ENCODE data around the gene AIMP1.
"Not testable (repeated sequence)": the region's sequence is repeated elsewhere in the genome, so short reads cannot be mapped to it uniquely, and the experiment has no call there.

Gene AIMP1

DNA sequence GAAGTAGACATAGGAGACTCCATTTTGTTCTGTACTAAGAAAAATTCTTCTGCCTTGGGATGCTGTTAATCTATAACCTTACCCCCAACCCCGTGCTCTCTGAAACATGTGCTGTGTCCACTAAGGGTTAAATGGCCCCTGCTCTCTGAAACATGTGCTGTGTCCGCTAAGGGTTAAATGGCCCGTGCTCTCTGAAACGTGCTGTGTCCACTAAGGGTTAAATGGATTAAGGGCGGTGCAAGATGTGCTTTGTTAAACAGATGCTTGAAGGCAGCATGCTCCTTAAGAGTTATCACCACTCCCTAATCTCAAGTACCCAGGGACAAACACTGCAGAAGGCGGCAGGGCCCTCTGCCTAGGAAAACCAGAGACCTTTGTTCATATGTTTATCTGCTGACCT lies 5.5 kb downstream of the AIMP1 start:
- H3K27me3 Mint-ChIP-seq; H3K9me3 Mint-ChIP-seq (ENCODE audit: low read depth): not testable (repeated sequence)
- peaks cover 46% of the 10 kb centered on the region for H3K4me1 Mint-ChIP-seq (ENCODE audit: low read depth)
- peak overlapping the region; percentile 2 for H3K4me3 Mint-ChIP-seq
- H3K36me3 Mint-ChIP-seq: peaks cover 11% of the 10 kb centered on the region
- peak overlapping the region; percentile 16 for H3K27ac Mint-ChIP-seq

DNA sequence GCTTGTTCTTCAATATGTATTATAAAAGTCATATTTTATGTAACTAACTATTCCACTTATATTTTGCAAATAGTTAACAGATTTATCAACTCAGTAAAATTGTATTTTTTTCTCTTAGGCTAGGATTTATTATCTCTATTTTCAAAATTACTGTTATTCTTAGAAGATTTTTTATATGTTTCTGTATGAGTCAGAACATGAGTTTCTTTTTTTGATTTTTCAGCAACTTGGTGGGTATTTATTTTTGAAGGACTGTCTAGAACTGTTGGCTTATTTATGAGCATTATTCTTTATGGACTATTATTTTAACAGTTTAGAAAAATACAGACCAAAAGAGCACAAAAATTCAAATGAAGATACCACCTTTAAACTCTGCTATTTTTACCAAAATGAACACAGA lies 6.8 kb downstream of the AIMP1 start:
- Mint-ChIP-seq H3K4me1 (ENCODE audit: low read depth) (peaks cover 47% of the 10 kb centered on the region), H3K4me3 (peak overlapping the region; percentile 1), H3K27ac (no peak overlapping the region), H3K27me3 (no peaks in the 10 kb centered on the region), H3K36me3 (peaks cover 12% of the 10 kb centered on the region), H3K9me3 (ENCODE audit: low read depth) (no peaks in the 10 kb centered on the region)

DNA sequence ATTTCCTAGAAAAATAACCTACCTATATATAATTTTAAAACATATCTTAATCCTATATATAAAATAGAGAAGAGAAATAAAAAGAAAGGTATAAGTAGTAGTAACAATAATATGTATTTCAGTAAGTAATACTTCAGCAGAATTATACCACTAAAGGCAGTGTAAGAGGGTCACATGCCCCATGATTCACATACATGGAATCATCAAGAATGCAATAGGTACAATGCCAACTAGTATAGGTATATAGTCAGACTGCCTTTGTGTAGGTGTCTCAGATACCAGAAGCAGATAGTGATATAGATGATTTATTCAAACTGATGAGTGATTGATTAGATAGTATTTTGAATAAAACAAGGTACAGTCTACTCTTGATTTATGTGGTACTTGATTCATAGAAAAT lies 9.4 kb downstream of the AIMP1 start:
- no peaks in the 10 kb centered on the region for H3K9me3 Mint-ChIP-seq (ENCODE audit: low read depth)
- H3K4me3 Mint-ChIP-seq: no peak overlapping the region
- H3K4me1 Mint-ChIP-seq (ENCODE audit: low read depth): peaks cover 31% of the 10 kb centered on the region
- H3K27me3 Mint-ChIP-seq: no peaks in the 10 kb centered on the region
- no peak overlapping the region for H3K27ac Mint-ChIP-seq
- H3K36me3 Mint-ChIP-seq: peaks cover 8% of the 10 kb centered on the region

DNA sequence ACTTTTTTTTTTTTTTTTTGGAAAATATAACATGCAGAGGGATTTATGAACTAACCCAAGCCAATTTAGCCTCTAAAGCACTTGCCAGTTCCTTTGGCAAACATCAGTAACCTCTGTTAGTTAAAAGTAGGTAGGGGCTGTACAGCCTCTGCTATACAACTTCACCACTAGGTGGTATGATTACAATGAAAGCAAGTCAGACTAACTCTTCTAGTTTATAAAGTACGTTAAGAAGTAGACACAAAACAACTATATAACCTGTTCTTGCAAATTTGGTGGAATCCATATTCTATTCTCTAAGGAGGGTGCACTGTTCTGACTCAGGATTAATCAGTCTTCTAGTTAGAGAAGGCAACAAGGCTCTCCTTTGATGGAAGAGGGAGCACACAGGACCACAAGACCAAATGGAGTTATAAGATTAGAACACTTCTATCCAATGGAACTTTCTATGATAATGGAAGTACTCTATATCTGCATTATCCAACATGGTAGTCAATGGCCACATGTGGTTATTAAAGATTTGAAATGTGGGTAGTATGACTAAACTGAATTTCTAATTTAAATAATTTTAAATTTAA lies 12.8 kb downstream of the AIMP1 start:
- no peak overlapping the region for H3K27ac Mint-ChIP-seq
- H3K4me3 Mint-ChIP-seq: no peak overlapping the region

DNA sequence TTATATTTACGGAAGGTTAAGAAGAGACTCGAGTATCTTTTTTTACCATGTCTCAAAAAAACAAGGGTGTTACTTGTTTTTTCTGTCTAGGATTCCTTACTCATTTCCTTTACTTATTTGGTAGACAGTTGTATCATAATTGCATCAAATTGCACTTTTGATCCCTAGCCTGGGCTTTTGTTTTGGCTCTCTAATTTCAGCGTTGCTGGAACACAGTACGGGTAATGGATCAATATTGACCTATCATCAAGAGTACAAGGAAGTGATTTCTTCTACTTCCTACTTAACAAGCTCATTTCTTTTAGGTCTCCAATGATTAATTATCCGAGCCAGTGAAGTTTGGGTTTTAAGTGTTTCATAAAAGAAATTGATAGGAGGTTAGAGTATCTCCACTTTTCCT lies 16.8 kb downstream of the AIMP1 start:
- Mint-ChIP-seq H3K36me3 (peaks cover 33% of the 10 kb centered on the region), H3K4me3 (no peak overlapping the region), H3K9me3 (ENCODE audit: low read depth) (peaks cover 15% of the 10 kb centered on the region), H3K4me1 (ENCODE audit: low read depth) (peaks cover 9% of the 10 kb centered on the region), H3K27me3 (no peaks in the 10 kb centered on the region), H3K27ac (no peak overlapping the region)

More for the DNA sequence above, 12.8 kb downstream of the AIMP1 start:
- Mint-ChIP-seq H3K36me3 (peaks cover 13% of the 10 kb centered on the region), H3K9me3 (ENCODE audit: low read depth) (no peaks in the 10 kb centered on the region), H3K27me3 (no peaks in the 10 kb centered on the region), H3K4me1 (ENCODE audit: low read depth) (peaks cover 14% of the 10 kb centered on the region)

DNA sequence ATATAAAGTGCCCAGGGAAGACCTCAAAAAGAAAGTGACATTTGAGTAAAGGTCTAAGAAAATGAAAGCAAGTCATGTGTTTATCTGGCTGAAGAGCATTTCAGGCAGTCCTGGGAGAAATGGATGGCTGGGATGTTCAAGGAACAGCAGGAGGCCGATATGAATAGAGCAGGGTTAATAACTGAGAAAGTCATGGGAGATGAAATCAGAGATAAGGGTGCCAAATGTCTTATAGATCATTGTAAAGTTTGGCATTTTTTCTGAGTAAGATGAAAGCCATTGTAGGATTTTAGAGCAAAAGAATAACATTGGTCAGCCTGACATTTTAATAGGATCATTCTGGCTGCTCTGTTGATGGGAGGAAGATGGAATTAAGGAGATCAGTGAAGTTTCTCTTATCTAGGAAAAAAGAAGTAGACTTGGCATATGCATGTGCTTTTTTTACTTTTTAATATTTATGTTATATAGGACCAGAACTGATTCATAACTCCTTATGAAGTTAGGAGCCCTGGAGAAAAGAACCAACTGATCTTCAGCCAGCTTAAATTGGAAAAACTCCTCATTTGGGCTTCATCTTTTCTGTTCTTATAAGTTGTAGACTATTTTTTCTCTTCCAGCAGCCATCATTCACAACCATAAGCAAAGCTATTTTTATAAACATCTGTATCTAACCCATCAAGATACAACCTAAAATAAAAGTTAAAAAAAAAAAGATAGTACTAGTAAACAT lies 18.6 kb downstream of the AIMP1 start:
- peaks cover 37% of the 10 kb centered on the region for H3K36me3 Mint-ChIP-seq
- peaks cover 9% of the 10 kb centered on the region for H3K4me1 Mint-ChIP-seq (ENCODE audit: low read depth)
- H3K27ac Mint-ChIP-seq: peak overlapping the region; percentile 31
- peaks cover 21% of the 10 kb centered on the region for H3K9me3 Mint-ChIP-seq (ENCODE audit: low read depth)
- no peak overlapping the region for H3K4me3 Mint-ChIP-seq
- H3K27me3 Mint-ChIP-seq: no peaks in the 10 kb centered on the region

DNA sequence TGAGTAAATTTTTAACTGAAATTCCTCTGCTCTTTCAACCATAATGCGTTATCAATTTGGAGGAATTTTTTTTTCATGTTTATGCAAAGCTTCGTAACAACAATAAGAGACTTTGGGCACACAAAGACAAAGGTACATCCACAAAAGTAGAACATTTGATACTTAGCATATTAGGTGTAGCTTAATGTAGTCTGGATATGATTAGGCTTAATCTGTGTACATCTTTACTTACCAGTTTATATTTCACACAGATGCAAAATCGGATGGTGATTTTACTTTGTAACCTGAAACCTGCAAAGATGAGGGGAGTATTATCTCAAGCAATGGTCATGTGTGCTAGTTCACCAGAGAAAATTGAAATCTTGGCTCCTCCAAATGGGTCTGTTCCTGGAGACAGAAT lies 20.3 kb downstream of the AIMP1 start:
- Mint-ChIP-seq H3K9me3 (ENCODE audit: low read depth) (peaks cover 29% of the 10 kb centered on the region), H3K27me3 (no peaks in the 10 kb centered on the region), H3K4me1 (ENCODE audit: low read depth) (peaks cover 26% of the 10 kb centered on the region), H3K27ac (no peak overlapping the region), H3K4me3 (no peak overlapping the region), H3K36me3 (peaks cover 51% of the 10 kb centered on the region)

DNA sequence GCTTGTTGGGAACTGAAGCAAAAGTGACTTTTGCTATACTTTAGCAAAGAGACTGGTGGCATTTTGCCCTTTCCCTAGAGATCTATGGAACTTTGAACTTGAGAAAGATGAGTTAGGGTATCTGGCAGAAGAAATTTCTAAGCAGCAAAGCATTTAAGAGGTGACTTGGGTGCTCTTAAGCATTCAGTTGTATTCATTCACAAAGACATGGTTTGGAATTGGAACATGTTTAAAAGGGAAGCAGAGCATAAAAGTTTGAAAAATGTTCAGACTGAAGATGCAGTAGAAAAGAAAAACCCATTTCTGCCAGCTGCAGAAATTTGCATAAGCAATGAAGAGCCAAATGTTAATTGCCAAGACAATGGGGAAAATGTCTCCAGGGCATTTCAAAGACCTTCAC lies 21.6 kb downstream of the AIMP1 start:
- Mint-ChIP-seq H3K27ac (no peak overlapping the region), H3K4me1 (ENCODE audit: low read depth) (peaks cover 39% of the 10 kb centered on the region), H3K4me3 (no peak overlapping the region), H3K27me3 (no peaks in the 10 kb centered on the region), H3K9me3 (ENCODE audit: low read depth) (peaks cover 29% of the 10 kb centered on the region), H3K36me3 (peaks cover 50% of the 10 kb centered on the region)

DNA sequence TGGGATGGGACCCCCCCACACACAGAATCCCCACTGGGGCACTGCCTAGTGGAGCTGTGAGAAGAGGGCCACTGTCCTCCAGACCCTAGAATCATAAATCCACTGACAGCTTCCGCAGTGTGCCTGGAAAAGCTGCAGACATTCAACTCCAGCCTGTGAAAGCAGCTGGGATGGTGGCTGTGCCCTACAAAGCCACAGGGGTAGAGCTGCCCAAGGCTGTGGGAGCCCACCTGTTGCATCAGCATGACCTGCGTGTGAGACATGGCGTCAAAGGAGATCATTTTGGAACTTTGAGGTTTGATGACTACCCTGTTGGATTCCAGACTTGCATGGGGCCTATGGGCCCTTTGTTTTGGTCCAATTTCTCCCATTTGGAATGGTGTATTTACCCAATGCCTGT lies 22.3 kb downstream of the AIMP1 start:
- Mint-ChIP-seq H3K27me3 (no peaks in the 10 kb centered on the region), H3K4me1 (ENCODE audit: low read depth) (peaks cover 45% of the 10 kb centered on the region), H3K4me3 (no peak overlapping the region), H3K36me3 (peaks cover 53% of the 10 kb centered on the region), H3K9me3 (ENCODE audit: low read depth) (peaks cover 29% of the 10 kb centered on the region), H3K27ac (no peak overlapping the region)

DNA sequence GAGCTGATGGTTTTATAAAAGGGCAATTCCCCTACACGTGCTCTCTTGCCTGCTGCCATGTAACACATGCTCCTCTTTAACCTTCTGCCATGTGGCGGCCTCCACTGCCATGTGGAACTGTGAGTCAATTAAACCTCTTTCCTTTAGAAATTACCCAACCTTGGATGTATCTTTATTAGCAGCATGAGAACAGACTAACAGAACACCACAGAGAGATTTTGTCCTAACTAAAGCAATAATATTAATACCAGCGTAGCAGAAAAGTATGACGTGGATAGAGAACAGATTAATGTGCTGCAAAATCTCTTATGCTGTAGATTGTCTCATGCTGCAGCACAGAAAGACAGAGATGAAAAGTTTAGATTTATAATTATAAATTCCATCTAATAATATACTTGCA lies 23.1 kb downstream of the AIMP1 start:
- Mint-ChIP-seq H3K9me3 (ENCODE audit: low read depth) (peaks cover 29% of the 10 kb centered on the region), H3K4me1 (ENCODE audit: low read depth) (peaks cover 52% of the 10 kb centered on the region), H3K4me3 (no peak overlapping the region), H3K27ac (no peak overlapping the region), H3K27me3 (no peaks in the 10 kb centered on the region), H3K36me3 (peaks cover 50% of the 10 kb centered on the region)

DNA sequence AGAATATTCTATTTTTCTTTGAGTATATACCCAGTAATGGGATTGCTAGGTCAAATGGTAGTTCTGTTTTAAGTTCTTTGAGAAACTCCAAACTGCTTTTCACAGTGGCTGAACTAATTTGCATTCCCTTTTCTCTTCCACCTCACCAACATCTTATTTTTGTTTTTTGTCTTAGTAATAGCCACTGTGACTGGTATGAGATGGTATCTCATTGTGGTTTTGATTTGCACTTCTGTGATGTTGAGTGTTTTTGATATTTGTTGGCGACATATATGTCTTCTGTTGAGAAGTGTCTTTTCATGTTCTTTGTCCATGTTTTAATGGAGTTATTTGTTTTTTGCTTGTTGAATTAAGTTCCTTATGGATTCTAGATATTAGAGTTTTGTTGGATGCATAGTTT lies 24.4 kb downstream of the AIMP1 start:
- Mint-ChIP-seq H3K9me3 (ENCODE audit: low read depth) (peaks cover 29% of the 10 kb centered on the region), H3K4me1 (ENCODE audit: low read depth) (peaks cover 54% of the 10 kb centered on the region), H3K27me3 (no peaks in the 10 kb centered on the region), H3K4me3 (peak overlapping the region; percentile 28), H3K36me3 (peaks cover 45% of the 10 kb centered on the region), H3K27ac (peak overlapping the region; percentile 7)

DNA sequence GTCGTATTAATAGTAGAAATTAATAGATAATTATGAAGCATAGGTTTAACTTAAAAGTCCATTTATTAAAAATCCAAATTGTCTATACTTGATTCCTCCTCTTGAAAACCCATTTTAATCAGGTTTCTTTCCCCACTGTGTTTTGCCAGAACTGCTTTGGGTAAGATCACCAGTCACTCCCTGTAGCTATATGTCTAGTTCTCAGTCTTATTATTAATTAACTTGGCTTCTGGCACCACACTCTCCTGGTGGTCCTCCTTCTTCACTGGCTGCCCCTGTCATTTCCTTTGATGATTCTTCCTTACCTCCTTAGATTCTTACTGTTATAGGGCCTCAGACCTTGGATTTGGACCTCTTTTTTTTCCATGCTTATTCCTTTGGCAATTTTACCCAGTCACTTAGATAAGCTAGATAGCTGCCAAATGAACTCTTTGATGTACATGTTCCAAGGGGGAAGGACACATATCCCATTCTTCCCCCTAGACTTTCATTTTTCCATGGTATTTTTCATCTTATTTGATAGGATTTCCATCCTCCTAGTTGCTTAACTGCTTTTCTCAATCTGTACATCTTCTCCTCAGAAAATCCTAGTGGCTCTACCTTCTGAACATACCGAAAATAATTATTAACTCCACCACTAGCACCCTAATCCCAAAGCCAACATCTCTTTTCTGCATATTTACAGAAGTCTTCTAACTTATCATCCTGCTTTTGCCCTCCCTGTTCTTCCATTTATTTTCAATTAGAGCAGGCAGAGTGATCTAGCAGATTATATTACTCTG lies 27.7 kb downstream of the AIMP1 start:
- Mint-ChIP-seq H3K27ac (no peak overlapping the region), H3K27me3 (no peaks in the 10 kb centered on the region), H3K4me1 (ENCODE audit: low read depth) (peaks cover 51% of the 10 kb centered on the region), H3K9me3 (ENCODE audit: low read depth) (peaks cover 9% of the 10 kb centered on the region), H3K36me3 (peaks cover 26% of the 10 kb centered on the region), H3K4me3 (no peak overlapping the region)

DNA sequence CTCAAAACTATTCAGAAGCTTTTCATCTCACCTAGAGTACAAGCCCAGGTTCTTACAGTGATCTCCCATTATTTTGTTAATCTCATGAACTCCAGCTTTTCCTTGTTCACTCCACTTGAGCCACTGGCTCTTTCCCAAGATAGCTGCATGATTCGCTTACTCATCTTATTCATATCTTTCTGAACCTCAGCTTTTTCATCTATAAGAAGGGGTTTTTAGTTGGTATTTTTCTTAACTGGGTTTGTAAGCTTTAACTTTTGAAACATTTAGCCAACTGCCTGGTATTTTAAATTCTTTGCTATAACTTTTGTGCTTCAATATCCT lies 28.3 kb downstream of the AIMP1 start:
- no peak overlapping the region for H3K27ac Mint-ChIP-seq
- H3K9me3 Mint-ChIP-seq (ENCODE audit: low read depth): peaks cover 9% of the 10 kb centered on the region
- no peaks in the 10 kb centered on the region for H3K27me3 Mint-ChIP-seq
- no peak overlapping the region for H3K4me3 Mint-ChIP-seq
- peaks cover 46% of the 10 kb centered on the region for H3K4me1 Mint-ChIP-seq (ENCODE audit: low read depth)
- peaks cover 24% of the 10 kb centered on the region for H3K36me3 Mint-ChIP-seq

DNA sequence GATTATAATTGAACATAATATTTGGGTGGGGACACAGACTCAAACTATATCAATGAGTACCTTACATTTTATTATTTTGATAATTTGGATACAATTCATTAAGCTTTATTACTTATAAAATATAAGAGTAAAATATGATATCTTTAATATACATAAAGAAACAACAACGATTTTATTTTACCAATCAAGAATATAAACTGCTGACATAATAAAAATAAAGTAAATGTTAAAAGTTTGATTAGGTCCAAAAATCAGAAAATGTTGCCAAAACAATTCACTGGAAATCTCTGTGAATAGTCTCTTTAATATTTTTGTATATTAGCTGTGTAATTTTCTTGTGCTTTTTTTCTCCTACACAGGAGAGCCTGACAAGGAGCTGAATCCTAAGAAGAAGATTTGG lies 30.8 kb downstream of the AIMP1 start:
- Mint-ChIP-seq H3K36me3 (peaks cover 16% of the 10 kb centered on the region), H3K4me1 (ENCODE audit: low read depth) (peaks cover 22% of the 10 kb centered on the region), H3K27me3 (no peaks in the 10 kb centered on the region), H3K9me3 (ENCODE audit: low read depth) (no peaks in the 10 kb centered on the region), H3K27ac (no peak overlapping the region), H3K4me3 (no peak overlapping the region)

DNA sequence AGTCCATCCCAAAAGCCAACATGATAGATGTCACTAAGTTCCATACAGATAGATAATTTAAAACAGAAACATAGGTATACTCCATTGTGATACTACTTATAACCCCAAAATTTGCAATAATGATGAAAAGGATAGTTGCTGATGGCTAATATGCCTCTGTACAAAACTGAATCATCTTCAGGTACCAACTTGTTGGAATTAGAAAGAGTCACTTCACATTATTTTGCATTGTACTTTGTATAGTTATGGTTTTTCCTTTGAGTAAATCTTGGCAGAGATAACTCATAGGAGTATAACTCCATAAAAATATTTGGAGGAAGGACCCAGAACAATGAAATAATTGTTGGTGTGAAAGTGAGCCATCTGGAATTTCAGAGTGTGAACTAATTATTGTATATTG lies 34.7 kb downstream of the AIMP1 start:
- Mint-ChIP-seq H3K27ac (no peak overlapping the region), H3K9me3 (ENCODE audit: low read depth) (no peaks in the 10 kb centered on the region), H3K36me3 (peaks cover 12% of the 10 kb centered on the region), H3K27me3 (no peaks in the 10 kb centered on the region), H3K4me3 (no peak overlapping the region), H3K4me1 (ENCODE audit: low read depth) (no peaks in the 10 kb centered on the region)
